Measurements from ENCODE around the gene TUBGCP3. TPM values are rescaled to one million over a fixed set of nuclear protein-coding genes. Genes with fewer than 3 reads are reported as not detected.

The TUBGCP3 gene
- total RNA-seq, 1 experiment from 2014 or later: 37.3 TPM

- Histone ChIP-seq H3K23ac (ENCODE audit: insufficient read length, low read depth, low read length) (no peak overlapping the region), H3K79me1 (ENCODE audit: insufficient read depth, low read depth, low read length, poor library complexity, severe bottlenecking) (no peaks in the 10 kb centered on the region), H2AK5ac (ENCODE audit: insufficient read length, low read length) (no peak overlapping the region), H3K23me2 (ENCODE audit: insufficient read length, low read depth, low read length, poor library complexity, severe bottlenecking) (no peaks in the 10 kb centered on the region), H4K5ac (ENCODE audit: insufficient read length, low read depth, low read length) (no peak overlapping the region), H3K27me3 (ENCODE audit: insufficient read depth, low read length) (no peaks in the 10 kb centered on the region), H2BK5ac (ENCODE audit: insufficient read length, low read length) (no peak overlapping the region), H3K4me2 (ENCODE audit: insufficient read depth, insufficient read length, low read length) (no peak overlapping the region), H4K91ac (ENCODE audit: insufficient read length, low read depth, low read length) (no peak overlapping the region), H3K4me1 (ENCODE audit: insufficient read depth, low read length) (peaks cover 4% of the 10 kb centered on the region; the same call in 1 of the 2 replicates), H3K9me3 (ENCODE audit: control insufficient read depth, low read depth, low read length) (no peaks in the 10 kb centered on the region), H3T11ph (ENCODE audit: low read length) (no peak overlapping the region), H2BK12ac (ENCODE audit: insufficient read length, low read depth, low read length) (no peak overlapping the region), H3K56ac (ENCODE audit: insufficient read length, low read depth, low read length) (no peak overlapping the region), H2BK120ac (ENCODE audit: low read depth, low read length, poor library complexity, severe bottlenecking) (no peak overlapping the region), H3K27ac (ENCODE audit: insufficient read length, low read depth, low read length) (no peak overlapping the region), H2BK15ac (ENCODE audit: low read depth, low read length) (no peak overlapping the region), H2BK20ac (ENCODE audit: low read depth, low read length, poor library complexity, severe bottlenecking) (no peak overlapping the region), H3K79me2 (ENCODE audit: insufficient read depth, low read length) (no peaks in the 10 kb centered on the region), H4K20me1 (ENCODE audit: control insufficient read depth, insufficient read depth, insufficient read length) (peaks cover 2% of the 10 kb centered on the region), H3K14ac (ENCODE audit: insufficient read depth, low read length) (no peak overlapping the region), H3K18ac (ENCODE audit: insufficient read length, low read depth, low read length) (no peak overlapping the region), H3K9ac (ENCODE audit: extremely low read depth, insufficient read length, low read length) (no peak overlapping the region), H2AFZ (ENCODE audit: low read length) (no peak overlapping the region), H4K8ac (replicated peaks; ENCODE audit: insufficient read length, low read depth, low read length) (no peak overlapping the region), H3K4ac (ENCODE audit: low read depth, low read length) (no peak overlapping the region)
- no peaks in the 10 kb centered on the region for H3K9me3 Mint-ChIP-seq
- no CpG with 5 or more reads among the region's 10 CpGs for WGBS (ENCODE audit: extremely low coverage, insufficient read length, low lambda C conversion rate)
- H3K27ac Mint-ChIP-seq: peak overlapping the region in 1 of 3 experiments; percentile 63; a peak in 1 of 7 replicates
- H3K36me3 Mint-ChIP-seq (ENCODE audit: insufficient read depth in 1 of 3, low read depth in 3 of 3): peaks cover 5 to 39% (median 37%) of the 10 kb centered on the region in 3 experiments
- H3K27me3 Mint-ChIP-seq (ENCODE audit: low read depth): no peaks in the 10 kb centered on the region
- TF ChIP-seq CTCF (conservative IDR thresholded peaks at IDR 0.05): no peak
- peaks cover 4 to 19% of the 10 kb centered on the region in 2 experiments for H3K4me1 Mint-ChIP-seq
- no peak for DNase-seq
- H3K4me3 Mint-ChIP-seq: no peak overlapping the region
Observed at GRCh38 chr13:112561478-112561877, 26.5 kb downstream of the TUBGCP3 start.

All from H9 (cell line).